Karpas-422 (cell line): ENCODE results near the gene PDXP. TPM values are rescaled to one million over a fixed set of nuclear protein-coding genes. Genes with fewer than 3 reads are reported as not detected.
"Not testable (repeated sequence)": the region's sequence is repeated elsewhere in the genome, so short reads cannot be mapped to it uniquely, and the experiment has no call there.

ENCODE experiments used
- DNase-seq: peaks from one replicate; pipeline ENCODE4 v3.0.0-alpha.2; 2015
- H2AFZ ChIP-seq: fragments of 200-600 bp; sonication (generic); 2 replicates; pipeline ENCODE4 v1.6.1; 2014; ENCODE audit warnings: antibody characterized with exemption, low read length, mixed read lengths
- H3K27ac ChIP-seq: fragments of 200-600 bp; sonication (generic); 2 replicates; pipeline ENCODE4 v1.5.1; 2014; ENCODE audit warnings: mild to moderate bottlenecking, low read length, moderate library complexity
- H3K27me3 ChIP-seq: fragments of 200-600 bp; sonication (generic); 2 replicates; pipeline ENCODE4 v1.6.1; 2014; ENCODE audit warnings: low read length, mixed read lengths
- H3K36me3 ChIP-seq: fragments of 200-600 bp; sonication (generic); 2 replicates; pipeline ENCODE4 v1.6.1; 2014; ENCODE audit warnings: low read length, mixed read lengths; ENCODE audit not compliant: insufficient read depth
- H3K4me1 ChIP-seq: fragments of 200-600 bp; sonication (generic); 2 replicates; pipeline ENCODE4 v1.6.1; 2014; ENCODE audit warnings: mild to moderate bottlenecking, low read length, mixed read lengths
- H3K4me2 ChIP-seq: fragments of 200-600 bp; sonication (generic); 2 replicates; pipeline ENCODE4 v1.6.1; 2014; ENCODE audit warnings: low read length, low read depth, mild to moderate bottlenecking; ENCODE audit not compliant: poor library complexity, severe bottlenecking
- H3K4me3 ChIP-seq: fragments of 200-600 bp; sonication (generic); 2 replicates; pipeline ENCODE4 v1.5.1; 2014; ENCODE audit warnings: mild to moderate bottlenecking, antibody characterized with exemption, low read length, mixed read lengths
- H3K79me2 ChIP-seq: fragments of 200-600 bp; sonication (generic); 2 replicates; pipeline ENCODE4 v1.6.1; 2014; ENCODE audit warnings: mild to moderate bottlenecking, low read length, mixed read lengths
- H3K9ac ChIP-seq: fragments of 200-600 bp; sonication (generic); 2 replicates; pipeline ENCODE4 v1.6.0; 2014; ENCODE audit warnings: low read length
- H3K9me2 ChIP-seq: fragments of 200-600 bp; sonication (generic), shearing (Covaris generic); replicated peaks from 2 replicates; pipeline ENCODE4 v1.6.0; 2014; ENCODE audit warnings: mild to moderate bottlenecking, low read length, moderate library complexity; ENCODE audit not compliant: insufficient read depth
- H3K9me3 ChIP-seq: fragments of 300-700, 200-600 bp; sonication (generic); 2 replicates; pipeline ENCODE4 v1.6.1; 2014; ENCODE audit warnings: low read length, mixed read lengths
- H4K20me1 ChIP-seq: fragments of 200-600 bp; sonication (generic); 2 replicates; pipeline ENCODE4 v1.6.1; 2014; ENCODE audit warnings: mild to moderate bottlenecking, antibody characterized with exemption, low read length, low read depth; ENCODE audit not compliant: insufficient read depth
- total RNA-seq: library from RNA; depleted of rRNA; stranded (reverse); fragments of >200 nt; shearing (Covaris generic); gene quantifications from 2 replicates; pipeline ENCODE4 v1.2.3, GENCODE V29; 2014; ENCODE audit warnings: low replicate concordance

PDXP gene
- total RNA-seq, 1 experiment from 2014 or later: 78.9 TPM

- Histone ChIP-seq H3K27me3 (no peaks in the 10 kb centered on the region), H3K79me2 (peaks cover 20% of the 10 kb centered on the region), H3K36me3 (peaks cover 3% of the 10 kb centered on the region; the same call in 1 of the 2 replicates), H3K4me3 (peak within 1 kb of the TSS; percentile 92), H3K9me2 (no peaks in the 10 kb centered on the region), H3K9me3 (no peaks in the 10 kb centered on the region), H2AFZ (peak within 1 kb of the TSS; percentile 49; the same call in 1 of the 2 replicates), H3K4me1 (peaks cover 40% of the 10 kb centered on the region), H4K20me1 (no peaks in the 10 kb centered on the region), H3K4me2 (peak within 1 kb of the TSS; percentile 83), H3K9ac (peak within 1 kb of the TSS; percentile 95), H3K27ac (peak within 1 kb of the TSS; percentile 87)
- DNase-seq: peak; percentile 94
Measured at GRCh38 chr22:37686002-37686982, 27.8 kb downstream of the PDXP start, which contains the start of gene NOL12. Gene NOL12, plus strand, starts transcription at chr22:37686343. Its CDS starts 50 bp downstream, at chr22:37686393.

GRCh38 chr22:37690407-37690806 is 31.9 kb downstream of the PDXP start:
- H3K9me3 ChIP-seq: no peaks in the 10 kb centered on the region
- DNase-seq: peak; percentile 36
- H3K4me2 ChIP-seq: no peak overlapping the region
- peaks cover 20% of the 10 kb centered on the region for H3K79me2 ChIP-seq
- H3K27me3 ChIP-seq: no peaks in the 10 kb centered on the region
- H3K36me3 ChIP-seq: peaks cover 14% of the 10 kb centered on the region; the same call in 1 of the 2 replicates
- H3K27ac ChIP-seq: no peak overlapping the region
- no peak overlapping the region for H3K9ac ChIP-seq
- H2AFZ ChIP-seq: no peak overlapping the region
- H3K4me3 ChIP-seq: no peak overlapping the region
- no peaks in the 10 kb centered on the region for H4K20me1 ChIP-seq
- H3K9me2 ChIP-seq: no peaks in the 10 kb centered on the region
- H3K4me1 ChIP-seq: peaks cover 64% of the 10 kb centered on the region

- peaks cover 14% of the 10 kb centered on the region; the same call in 1 of the 2 replicates for H3K36me3 ChIP-seq
- no peak overlapping the region for H3K9ac ChIP-seq
- H3K4me3 ChIP-seq: no peak overlapping the region
- H3K4me1 ChIP-seq: peaks cover 64% of the 10 kb centered on the region
- no peaks in the 10 kb centered on the region for H4K20me1 ChIP-seq
- no peaks in the 10 kb centered on the region for H3K27me3 ChIP-seq
- no peak overlapping the region for H2AFZ ChIP-seq
- no peaks in the 10 kb centered on the region for H3K9me2 ChIP-seq
- peaks cover 20% of the 10 kb centered on the region for H3K79me2 ChIP-seq
- DNase-seq: peak; percentile 37
- H3K9me3 ChIP-seq: no peaks in the 10 kb centered on the region
- H3K4me2 ChIP-seq: no peak overlapping the region
- H3K27ac ChIP-seq: 0 out of 2 replicates have a peak overlapping the region, but pooled peaks have one; percentile 95
Measured at GRCh38 chr22:37690901-37691504, 32.5 kb downstream of the PDXP start.

- Histone ChIP-seq H4K20me1 (no peaks in the 10 kb centered on the region), H2AFZ (no peak overlapping the region), H3K4me1 (peaks cover 72% of the 10 kb centered on the region), H3K9me3 (no peaks in the 10 kb centered on the region), H3K4me3 (peak overlapping the region; percentile 7; the same call in 1 of the 2 replicates), H3K4me2 (peak overlapping the region; percentile 72), H3K36me3 (peaks cover 14% of the 10 kb centered on the region; the same call in 1 of the 2 replicates), H3K9ac (peak overlapping the region; percentile 66), H3K27me3 (no peaks in the 10 kb centered on the region), H3K9me2 (no peaks in the 10 kb centered on the region), H3K27ac (peak overlapping the region; percentile 95), H3K79me2 (peaks cover 13% of the 10 kb centered on the region)
- DNase-seq: peak; percentile 92
Measured at GRCh38 chr22:37692627-37693285, 34.2 kb downstream of the PDXP start.

GRCh38 chr22:37694131-37694530 is 35.6 kb downstream of the PDXP start:
- H3K4me2 ChIP-seq, H3K9ac ChIP-seq, H3K4me3 ChIP-seq, H2AFZ ChIP-seq, H3K79me2 ChIP-seq, H3K27me3 ChIP-seq, H4K20me1 ChIP-seq, DNase-seq, H3K9me3 ChIP-seq, H3K9me2 ChIP-seq: not testable (repeated sequence)
- peaks cover 66% of the 10 kb centered on the region for H3K4me1 ChIP-seq
- H3K27ac ChIP-seq: peak overlapping the region; percentile 95
- peaks cover 14% of the 10 kb centered on the region; the same call in 1 of the 2 replicates for H3K36me3 ChIP-seq

GRCh38 chr22:37696260-37696656 is 37.7 kb downstream of the PDXP start:
- peak overlapping the region; percentile 41; the same call in 1 of the 2 replicates for H3K9ac ChIP-seq
- not testable (repeated sequence) for H3K27me3 ChIP-seq, H2AFZ ChIP-seq, H4K20me1 ChIP-seq, H3K4me3 ChIP-seq, H3K9me2 ChIP-seq, H3K79me2 ChIP-seq, H3K9me3 ChIP-seq, DNase-seq
- peak overlapping the region; percentile 86 for H3K27ac ChIP-seq
- H3K4me1 ChIP-seq: peaks cover 62% of the 10 kb centered on the region
- peak overlapping the region; percentile 60 for H3K4me2 ChIP-seq
- H3K36me3 ChIP-seq: peaks cover 13% of the 10 kb centered on the region

- Histone ChIP-seq H3K9me3 (no peaks in the 10 kb centered on the region), H3K27ac (peak within 1 kb of the TSS; percentile 86), H3K4me3 (peak within 1 kb of the TSS; percentile 60), H3K27me3 (no peaks in the 10 kb centered on the region), H3K9me2 (no peaks in the 10 kb centered on the region), H3K4me2 (peak within 1 kb of the TSS; percentile 60), H2AFZ (no peak within 1 kb of the TSS), H3K79me2 (peaks cover 6% of the 10 kb centered on the region; the same call in 1 of the 2 replicates), H3K36me3 (peaks cover 11% of the 10 kb centered on the region), H4K20me1 (no peaks in the 10 kb centered on the region), H3K9ac (peak within 1 kb of the TSS; percentile 59), H3K4me1 (peaks cover 55% of the 10 kb centered on the region)
- DNase-seq: peak; percentile 98
Measured at GRCh38 chr22:37696657-37697537, 38.4 kb downstream of the PDXP start, which contains the start of gene TRIOBP. Gene TRIOBP, plus strand, starts transcription at chr22:37697048. Its CDS starts 4,318 bp downstream, at chr22:37701366.
